ENCODE results near the gene CYP27B1. TPM values are rescaled to one million over a fixed set of nuclear protein-coding genes. Genes with fewer than 3 reads are reported as not detected.
A peak's percentile ranks its signal among the peaks of the same experiment; 100 is the strongest.

CYP27B1 gene
- total and polyA plus RNA-seq, 10 of the 15 experiments (the other 5 are each of a cell fraction or from before 2014, with no cell fraction given), result 0.10 to 2.7 (median 1.1) TPM

GRCh38 chr12:57726151-57726883 is 40.6 kb downstream of the CYP27B1 start:
- H3K27me3 ChIP-seq (replicated peaks in 1 of 2; ENCODE audit: control insufficient read depth in 2 of 2, insufficient read depth in 2 of 2, low read length in 1 of 2), result no peaks in the 10 kb centered on the region
- H3K4me2 ChIP-seq (ENCODE audit: control insufficient read depth, insufficient read depth), result no peak overlapping the region
- BruUV-seq (replicated peaks), result no TSS peak
- DNase-seq (ENCODE audit: low read depth, low spot score) (no peak), ATAC-seq (no peak), FAIRE-seq (no peak)
- H2AFZ ChIP-seq (ENCODE audit: control insufficient read depth, low read depth, low read length), result no peak overlapping the region
- ChIA-PET SMC1A (ENCODE audit: uncharacterized antibody, unreplicated experiment) (no interaction called here), CTCF (interaction anchor here (1.6 kb wide), 1 partner anchor 16 kb away, joined by 5 read pairs; no protein-coding TSS in a partner anchor), POLR2A (no interaction called here), RAD21 (ENCODE audit: unreplicated experiment) (no interaction called here)
- WGBS (ENCODE audit: insufficient coverage, insufficient replicate concordance, low lambda C conversion rate, missing lambda C conversion rate), result 99% methylated on average over 58 of the region's 79 CpGs
- intact Hi-C loops (cut with micrococcal nuclease; ENCODE audit: unreplicated experiment) (no loop called here), in situ Hi-C loops (cut with MboI) (no loop called here)
- H3K9me3 ChIP-seq (replicated peaks; ENCODE audit: control insufficient read depth, insufficient read depth, low read length), result no peaks in the 10 kb centered on the region
- H3K79me2 ChIP-seq (ENCODE audit: control insufficient read depth, insufficient read depth, low read length), result no peaks in the 10 kb centered on the region
- no peaks in the 10 kb centered on the region for H4K20me1 ChIP-seq (ENCODE audit: control insufficient read depth, insufficient read depth)
- peaks cover 8 to 10% of the 10 kb centered on the region in 2 experiments; a peak in 3 of 4 replicates for H3K36me3 ChIP-seq (ENCODE audit: control insufficient read depth in 2 of 2, insufficient read depth in 2 of 2, low read length in 1 of 2)
- no peak overlapping the region for H3K9ac ChIP-seq (ENCODE audit: control insufficient read depth, insufficient read depth, low read length)
- H3K4me3 ChIP-seq, result no peak overlapping the region
- H3K27ac ChIP-seq (ENCODE audit: control insufficient read depth, insufficient read depth), result no peak overlapping the region
- TF ChIP-seq NFYA (IDR thresholded peaks at IDR 0.05; ENCODE audit: borderline replicate concordance, low read depth, low read length) (no peak), POLR2AphosphoS5 (IDR thresholded peaks at IDR 0.05; ENCODE audit: low read length) (no peak), ZBTB33 (IDR thresholded peaks at IDR 0.05) (peak; percentile 66; the same call in 1 of the 2 replicates)
- no peaks in the 10 kb centered on the region for H3K4me1 ChIP-seq (ENCODE audit: control insufficient read depth, insufficient read depth, low read length)

- H4K20me1 ChIP-seq (ENCODE audit: control insufficient read depth, insufficient read depth), result no peaks in the 10 kb centered on the region
- intact Hi-C loops (cut with micrococcal nuclease; ENCODE audit: unreplicated experiment) (no loop called here), in situ Hi-C loops (cut with MboI) (no loop called here)
- no peaks in the 10 kb centered on the region for H3K9me3 ChIP-seq (replicated peaks; ENCODE audit: control insufficient read depth, insufficient read depth, low read length)
- TF ChIP-seq USF1 (IDR thresholded peaks at IDR 0.05; ENCODE audit: borderline replicate concordance, extremely low read length, insufficient read depth, low read depth, low read length) (no peak), ZNF622 (IDR thresholded peaks at IDR 0.05) (no peak), E4F1 (IDR thresholded peaks at IDR 0.05; ENCODE audit: borderline replicate concordance, partially characterized antibody) (no peak), SREBF2 (IDR thresholded peaks at IDR 0.05; ENCODE audit: low read length) (no peak)
- POLR2A ChIA-PET, result no interaction called here
- no peak overlapping the region for H3K4me3 ChIP-seq
- ATAC-seq (no peak), DNase-seq (ENCODE audit: low read depth, low spot score) (no peak), FAIRE-seq (no peak)
- peaks cover 9 to 10% of the 10 kb centered on the region in 2 experiments; a peak in 3 of 4 replicates for H3K36me3 ChIP-seq (ENCODE audit: control insufficient read depth in 2 of 2, insufficient read depth in 2 of 2, low read length in 1 of 2)
- H3K4me2 ChIP-seq (ENCODE audit: control insufficient read depth, insufficient read depth), result no peak overlapping the region
- H3K79me2 ChIP-seq (ENCODE audit: control insufficient read depth, insufficient read depth, low read length), result no peaks in the 10 kb centered on the region
- CTCF ChIA-PET, result interaction anchor here (1.6 kb wide), 1 partner anchor 17 kb away, joined by 5 read pairs; no protein-coding TSS in a partner anchor
- H3K4me1 ChIP-seq (ENCODE audit: control insufficient read depth, insufficient read depth, low read length), result no peaks in the 10 kb centered on the region
- no TSS peak for BruUV-seq (replicated peaks)
- no peak overlapping the region for H2AFZ ChIP-seq (ENCODE audit: control insufficient read depth, low read depth, low read length)
- no peak overlapping the region for H3K27ac ChIP-seq (ENCODE audit: control insufficient read depth, insufficient read depth)
- RAD21 ChIA-PET (ENCODE audit: unreplicated experiment), result no interaction called here
- WGBS (ENCODE audit: insufficient coverage, insufficient replicate concordance, low lambda C conversion rate, missing lambda C conversion rate), result 91% methylated on average over 10 of the region's 10 CpGs
- SMC1A ChIA-PET (ENCODE audit: uncharacterized antibody, unreplicated experiment), result no interaction called here
- H3K27me3 ChIP-seq (replicated peaks in 1 of 2; ENCODE audit: control insufficient read depth in 2 of 2, insufficient read depth in 2 of 2, low read length in 1 of 2), result no peaks in the 10 kb centered on the region
- no peak overlapping the region for H3K9ac ChIP-seq (ENCODE audit: control insufficient read depth, insufficient read depth, low read length)
Measured at GRCh38 chr12:57725851-57726150, 41.1 kb downstream of the CYP27B1 start.

All from GM12878 (cell line).